Neutrophil (primary cell): ENCODE measurements around the gene DLX6.

Experiments
- H3K27ac ChIP-seq: fragments of 200-600 bp; sonication (generic); 2 replicates; pipeline ENCODE4 v1.5.1; 2016; ENCODE audit warnings: mild to moderate bottlenecking, moderate library complexity
- H3K27me3 ChIP-seq: fragments of 200-600 bp; sonication (generic); 2 replicates; pipeline ENCODE4 v1.6.0; 2016; ENCODE audit warnings: mild to moderate bottlenecking
- H3K36me3 ChIP-seq: fragments of 200-600 bp; sonication (generic); 2 replicates; pipeline ENCODE4 v1.5.1; 2017
- H3K4me1 ChIP-seq, 2 experiments: fragments of 200-600 bp in 1 of 2; sonication (generic) in 1 of 2; 1 replicate in 1 of 2; 2 replicates in 1 of 2; pipeline versions ENCODE4 v1.5.1 to v1.6.1; 2013 to 2016; ENCODE audit warnings: low read depth in 1 of 2, low read length in 1 of 2, mild to moderate bottlenecking in 1 of 2, moderate library complexity in 1 of 2; ENCODE audit not compliant: control insufficient read depth in 1 of 2, insufficient read depth in 1 of 2
- H3K4me3 ChIP-seq, 2 experiments: fragments of 200-600 bp in 1 of 2; sonication (generic) in 1 of 2; 1 replicate in 1 of 2; 2 replicates in 1 of 2; pipeline ENCODE4 v1.5.1; 2013 to 2016; ENCODE audit warnings: low read depth in 1 of 2, low read length in 1 of 2, mild to moderate bottlenecking in 1 of 2, moderate library complexity in 1 of 2
- H3K9me3 ChIP-seq: fragments of 200-600 bp; sonication (generic); 2 replicates; pipeline ENCODE4 v1.5.1; 2016
- CTCF ChIP-seq: fragments of 200-600 bp; sonication (generic); IDR thresholded peaks from 2 replicates; pipeline ENCODE4 v1.5.1; 2016; ENCODE audit warnings: antibody characterized with exemption

DLX6 gene

GRCh38 chr7:97001221-97001620, 4.1 kb upstream of the DLX6 start:
- H3K9me3 ChIP-seq = no peaks in the 10 kb centered on the region
- H3K27ac ChIP-seq = no peak overlapping the region
- TF ChIP-seq CTCF = no peak
- no peak overlapping the region for H3K4me3 ChIP-seq
- peaks cover 0 to 5% of the 10 kb centered on the region in 2 experiments for H3K4me1 ChIP-seq
- peaks cover 100% of the 10 kb centered on the region for H3K27me3 ChIP-seq
- no peaks in the 10 kb centered on the region for H3K36me3 ChIP-seq

- Histone ChIP-seq H3K9me3 (no peaks in the 10 kb centered on the region), H3K4me3 (no peak overlapping the region), H3K27ac (no peak overlapping the region), H3K4me1 (peaks cover 4 to 5% of the 10 kb centered on the region in 2 experiments), H3K27me3 (peaks cover 100% of the 10 kb centered on the region), H3K36me3 (no peaks in the 10 kb centered on the region)
- no peak for TF ChIP-seq CTCF
Measured at GRCh38 chr7:97001656-97002554, 3.4 kb upstream of the DLX6 start.

- Histone ChIP-seq H3K9me3 (no peaks in the 10 kb centered on the region), H3K27me3 (peaks cover 100% of the 10 kb centered on the region), H3K4me1 (peaks cover 4 to 5% of the 10 kb centered on the region in 2 experiments), H3K27ac (no peak overlapping the region), H3K4me3 (no peak overlapping the region), H3K36me3 (no peaks in the 10 kb centered on the region)
- TF ChIP-seq CTCF = no peak
Measured at GRCh38 chr7:97002555-97003261, 2.6 kb upstream of the DLX6 start.

GRCh38 chr7:97003262-97004246, 1.8 kb upstream of the DLX6 start:
- TF ChIP-seq CTCF = no peak
- no peaks in the 10 kb centered on the region for H3K9me3 ChIP-seq
- no peak overlapping the region for H3K27ac ChIP-seq
- H3K36me3 ChIP-seq = no peaks in the 10 kb centered on the region
- H3K4me3 ChIP-seq = no peak overlapping the region
- H3K4me1 ChIP-seq = peaks cover 4 to 5% of the 10 kb centered on the region in 2 experiments
- peaks cover 100% of the 10 kb centered on the region for H3K27me3 ChIP-seq
